HG03095 (cell line): ENCODE data around the gene GJD3.

Experiments
- ATAC-seq: cut with Tn5 transposase; IDR thresholded peaks from one replicate; pipeline ENCODE4 v1.9.1; 2021; ENCODE audit warnings: moderate library complexity; ENCODE audit not compliant: unreplicated experiment

GJD3 gene

GRCh38 chr17:40352779-40353394, 11.7 kb downstream of the GJD3 start:
- no peak for ATAC-seq

- no peak for ATAC-seq
Observed at GRCh38 chr17:40352237-40352778, 12.2 kb downstream of the GJD3 start.

GRCh38 chr17:40351359-40352236, 12.9 kb downstream of the GJD3 start:
- ATAC-seq = no peak

GRCh38 chr17:40350689-40351358, 13.7 kb downstream of the GJD3 start:
- ATAC-seq = no peak

GRCh38 chr17:40349895-40350688, 14.4 kb downstream of the GJD3 start:
- ATAC-seq = no peak

GRCh38 chr17:40349477-40349894, 15.1 kb downstream of the GJD3 start:
- no peak for ATAC-seq

GRCh38 chr17:40348562-40349476, 15.7 kb downstream of the GJD3 start:
- no peak for ATAC-seq

- ATAC-seq = no peak
Observed at GRCh38 chr17:40348136-40348504, 16.4 kb downstream of the GJD3 start.

GRCh38 chr17:40347319-40348135, 17.0 kb downstream of the GJD3 start:
- ATAC-seq = no peak

GRCh38 chr17:40346765-40347158, 17.8 kb downstream of the GJD3 start:
- no peak for ATAC-seq

GRCh38 chr17:40345994-40346764, 18.4 kb downstream of the GJD3 start:
- ATAC-seq = no peak

GRCh38 chr17:40345161-40345993, 19.2 kb downstream of the GJD3 start:
- ATAC-seq = no peak

GRCh38 chr17:40344421-40345160, 19.9 kb downstream of the GJD3 start:
- no peak for ATAC-seq

GRCh38 chr17:40343219-40344119, 21.1 kb downstream of the GJD3 start:
- ATAC-seq = no peak

- ATAC-seq = no peak
Observed at GRCh38 chr17:40342504-40343218, 21.9 kb downstream of the GJD3 start.
